IMR-90 (cell line): ENCODE data around the gene ZNF133. TPM values are rescaled to one million over a fixed set of nuclear protein-coding genes. Genes with fewer than 3 reads are reported as not detected.

Experiments used
- ATAC-seq: fragments of 200-7000 bp; cut with Tn5 transposase; 2 replicates; pipeline ENCODE4 v1.9.1; 2020; ENCODE audit warnings: low read depth, mild to moderate bottlenecking, moderate library complexity
- BruUV-seq: library from RNA; stranded (reverse); fragments of 400-500 nt; replicated peaks from 2 replicates; lab custom pipeline; 2021; lab: Mats Ljungman, UMichigan
- CTCF ChIA-PET: fragments of 300-600 bp; formaldehyde crosslinking; extraction: SDS; loops from one replicate; lab custom pipeline; 2021; ENCODE audit warnings: antibody characterized with exemption; lab: Yijun Ruan, JAX
- POLR2A ChIA-PET: fragments of 300-600 bp; sonication (Branson Sonifier 250); formaldehyde crosslinking; loops from one replicate; lab custom pipeline; 2022; ENCODE audit warnings: antibody characterized with exemption; ENCODE audit not compliant: unreplicated experiment; lab: Charles Lee
- DNase-seq: peaks from one replicate; pipeline ENCODE4 v3.0.0; 2013
- H2AFZ ChIP-seq: replicated peaks from 2 replicates; pipeline ENCODE3; 2013; ENCODE audit warnings: low read length, mild to moderate bottlenecking; ENCODE audit not compliant: poor library complexity
- H2AK5ac ChIP-seq: 2 replicates; pipeline ENCODE4 v1.6.1; 2013; ENCODE audit warnings: low read depth, low read length, inconsistent platforms
- H2AK9ac ChIP-seq: replicated peaks from 2 replicates; pipeline ENCODE3; 2013; ENCODE audit warnings: mild to moderate bottlenecking, low read depth, low read length, moderate library complexity; ENCODE audit not compliant: poor library complexity
- H2BK120ac ChIP-seq: 2 replicates; pipeline ENCODE4 v1.6.1; 2013; ENCODE audit warnings: low read depth, low read length, inconsistent platforms
- H2BK15ac ChIP-seq: 3 replicates; pipeline ENCODE4 v1.6.1; 2013; ENCODE audit warnings: low read depth, low read length, inconsistent platforms
- H2BK20ac ChIP-seq: 2 replicates; pipeline ENCODE4 v1.6.1; 2013; ENCODE audit warnings: low read depth, mild to moderate bottlenecking, inconsistent platforms, low read length, moderate library complexity
- H2BK5ac ChIP-seq: 2 replicates; pipeline ENCODE4 v1.6.1; 2013; ENCODE audit warnings: mild to moderate bottlenecking, low read depth, low read length, inconsistent platforms; ENCODE audit not compliant: poor library complexity, severe bottlenecking
- H3K14ac ChIP-seq: replicated peaks from 2 replicates; pipeline ENCODE4 v1.6.1; 2013; ENCODE audit warnings: low read depth, low read length, inconsistent platforms
- H3K18ac ChIP-seq: 2 replicates; pipeline ENCODE4 v1.6.1; 2013; ENCODE audit warnings: low read depth, low read length, control low read depth
- H3K23ac ChIP-seq: 2 replicates; pipeline ENCODE4 v1.6.1; 2013; ENCODE audit warnings: low read depth, low read length, inconsistent platforms
- H3K27ac ChIP-seq: 2 replicates; pipeline ENCODE4 v1.5.1; 2013; ENCODE audit warnings: mild to moderate bottlenecking, control low read depth, low read length; ENCODE audit not compliant: insufficient read depth
- H3K27me3 ChIP-seq: 2 replicates; pipeline ENCODE4 v1.6.1; 2013; ENCODE audit warnings: low read length; ENCODE audit not compliant: control insufficient read depth, insufficient read depth
- H3K36me3 ChIP-seq: 2 replicates; pipeline ENCODE4 v1.6.1; 2013; ENCODE audit warnings: low read length, mixed read lengths; ENCODE audit not compliant: control insufficient read depth, insufficient read depth
- H3K4ac ChIP-seq: 2 replicates; pipeline ENCODE4 v1.6.1; 2013; ENCODE audit warnings: low read depth, low read length, inconsistent platforms
- H3K4me1 ChIP-seq: 2 replicates; pipeline ENCODE4 v1.6.1; 2013; ENCODE audit warnings: low read length, mixed read lengths; ENCODE audit not compliant: control insufficient read depth, insufficient read depth
- H3K4me2 ChIP-seq: 2 replicates; pipeline ENCODE4 v1.6.1; 2013; ENCODE audit warnings: low read depth, mild to moderate bottlenecking, control low read depth, low read length, moderate library complexity
- H3K4me3 ChIP-seq: 2 replicates; pipeline ENCODE4 v1.5.1; 2013; ENCODE audit warnings: low read depth, mild to moderate bottlenecking, control low read depth, low read length, moderate library complexity; ENCODE audit not compliant: insufficient read depth
- H3K56ac ChIP-seq: 2 replicates; pipeline ENCODE4 v1.6.1; 2013; ENCODE audit warnings: low read length, inconsistent platforms; ENCODE audit not compliant: insufficient read depth; ENCODE audit errors: extremely low read depth
- H3K79me1 ChIP-seq, 2 experiments: 2 replicates each; pipeline ENCODE4 v1.6.1; 2013; ENCODE audit warnings: low read length in 2 of 2, inconsistent platforms in 1 of 2, low read depth in 1 of 2
- H3K9ac ChIP-seq: 2 replicates; pipeline ENCODE4 v1.6.1; 2013; ENCODE audit warnings: low read depth, low read length, control low read depth
- H3K9me1 ChIP-seq: 2 replicates; pipeline ENCODE4 v1.6.1; 2013; ENCODE audit warnings: low read length, inconsistent platforms; ENCODE audit not compliant: insufficient read depth
- H3K9me3 ChIP-seq: 2 replicates; pipeline ENCODE4 v1.6.1; 2013; ENCODE audit warnings: low read length; ENCODE audit not compliant: control insufficient read depth, insufficient read depth
- H4K20me1 ChIP-seq: 2 replicates; pipeline ENCODE4 v1.6.1; 2013; ENCODE audit warnings: low read length, inconsistent platforms; ENCODE audit not compliant: insufficient read depth
- H4K5ac ChIP-seq: 2 replicates; pipeline ENCODE4 v1.6.1; 2013; ENCODE audit warnings: mild to moderate bottlenecking, low read depth, low read length, control low read depth
- H4K8ac ChIP-seq, 2 experiments: 2 replicates each; pipeline ENCODE4 v1.6.1; 2013; ENCODE audit warnings: low read depth in 2 of 2, low read length in 2 of 2, control low read depth in 1 of 2, inconsistent platforms in 1 of 2
- H4K91ac ChIP-seq: 2 replicates; pipeline ENCODE4 v1.6.1; 2013; ENCODE audit warnings: low read depth, low read length, inconsistent platforms; ENCODE audit not compliant: insufficient read depth
- BHLHE40 ChIP-seq: fragments of 150-350 bp; IDR thresholded peaks from 2 replicates; pipeline ENCODE4 v1.6.1; 2016; ENCODE audit warnings: mild to moderate bottlenecking, low read depth, low read length
- CHD1 ChIP-seq: IDR thresholded peaks from 2 replicates; pipeline ENCODE4 v1.6.1; 2012; ENCODE audit warnings: low read depth, low read length, improper control_type of control experiment
- FOS ChIP-seq: fragments of 150-350 bp; IDR thresholded peaks from 2 replicates; pipeline ENCODE4 v1.6.1; 2016; ENCODE audit warnings: low read depth, low read length
- MAFK ChIP-seq: IDR thresholded peaks from 2 replicates; pipeline ENCODE4 v1.6.1; 2012; ENCODE audit warnings: low read depth, low read length, improper control_type of control experiment
- MAZ ChIP-seq: IDR thresholded peaks from 2 replicates; pipeline ENCODE4 v1.6.1; 2012; ENCODE audit warnings: low read depth, mild to moderate bottlenecking, low read length, improper control_type of control experiment, moderate library complexity, borderline replicate concordance
- MXI1 ChIP-seq: IDR thresholded peaks from 2 replicates; pipeline ENCODE4 v1.6.1; 2012; ENCODE audit warnings: low read depth, mild to moderate bottlenecking, low read length, moderate library complexity, borderline replicate concordance
- NFE2L2 ChIP-seq: fragments of 150-350 bp; IDR thresholded peaks from 2 replicates; pipeline ENCODE4 v1.6.1; 2016; ENCODE audit warnings: low read depth, mild to moderate bottlenecking, low read length
- POLR2A ChIP-seq: IDR thresholded peaks from 2 replicates; pipeline ENCODE4 v1.6.1; 2012; ENCODE audit warnings: mild to moderate bottlenecking, low read depth, low read length
- RAD21 ChIP-seq: IDR thresholded peaks from 2 replicates; pipeline ENCODE4 v1.6.1; 2012; ENCODE audit warnings: low read length, improper control_type of control experiment
- RCOR1 ChIP-seq: IDR thresholded peaks from 2 replicates; pipeline ENCODE4 v1.6.1; 2012; ENCODE audit warnings: mild to moderate bottlenecking, low read length, improper control_type of control experiment; ENCODE audit not compliant: insufficient replicate concordance
- RFX5 ChIP-seq: IDR thresholded peaks from 2 replicates; pipeline ENCODE4 v1.8.0; 2012; ENCODE audit warnings: low read depth, mild to moderate bottlenecking, low read length, moderate library complexity
- SMC3 ChIP-seq: fragments of 150-350 bp; IDR thresholded peaks from 2 replicates; pipeline ENCODE4 v1.6.1; 2016; ENCODE audit warnings: low read depth, mild to moderate bottlenecking, antibody characterized with exemption, low read length, moderate library complexity
- WGBS, 2 experiments: methylation state at CpG; one replicate each; pipeline versions ENCODE4 v1.1.5 to v1.1.7; 2013; ENCODE audit warnings: missing lambda C conversion rate in 2 of 2; ENCODE audit not compliant: insufficient read length in 1 of 2; ENCODE audit errors: extremely low coverage in 2 of 2; 5-methylcytosine and 5-hydroxymethylcytosine counted together
- dilution Hi-C: fragments of 300-500 bp; cut with HindIII; formaldehyde crosslinking; loops from one replicate; pipeline ENCODE4 v1.14.3; 2018; ENCODE audit warnings: low sequenced_read_pairs; ENCODE audit not compliant: unreplicated experiment
- in situ Hi-C: fragments of 300-500 bp; cut with MboI; formaldehyde crosslinking; loops from 3 replicates; pipeline ENCODE4 v1.14.3; 2019; ENCODE audit warnings: low sequenced_read_pairs, inconsistent platforms, mixed read lengths
- intact Hi-C: fragments of 100-400 bp; cut with micrococcal nuclease; formaldehyde crosslinking; loops from 2 replicates; pipeline ENCODE4 v1.10.0; 2022
- polyA plus RNA-seq, 3 experiments: library from polyadenylated mRNA; depleted of rRNA; stranded (reverse); fragments of >200 nt; gene quantifications; 2 replicates each; pipeline ENCODE4 v1.2.3, GENCODE V29; 2012; ENCODE audit warnings: low replicate concordance in 1 of 3
- total RNA-seq: library from RNA; depleted of rRNA; stranded (reverse); fragments of >200 nt; gene quantifications from 2 replicates; pipeline ENCODE4 v1.2.3, GENCODE V29; 2012
- TF ChIP-seq, protein P1 (sequence below): fragments of 150-350 bp; IDR thresholded peaks from 2 replicates; pipeline ENCODE4 v1.6.1; 2017; ENCODE audit warnings: mild to moderate bottlenecking, antibody characterized with exemption, low read length, low read depth
- TF ChIP-seq, protein P2 (sequence below): fragments of 150-350 bp; IDR thresholded peaks from 2 replicates; pipeline ENCODE4 v1.6.1; 2016; ENCODE audit warnings: low read depth, mild to moderate bottlenecking, low read length, moderate library complexity, borderline replicate concordance
- TF ChIP-seq, protein P3 (sequence below): conservative IDR thresholded peaks from 2 replicates; pipeline ENCODE4 v1.5.1; 2012; ENCODE audit warnings: mild to moderate bottlenecking, low read depth, low read length, improper control_type of control experiment

The ZNF133 gene
- total and polyA plus RNA-seq, 2 of the 4 experiments (the other 2 are of a cell fraction): 18.3 to 33.5 TPM

DNA sequence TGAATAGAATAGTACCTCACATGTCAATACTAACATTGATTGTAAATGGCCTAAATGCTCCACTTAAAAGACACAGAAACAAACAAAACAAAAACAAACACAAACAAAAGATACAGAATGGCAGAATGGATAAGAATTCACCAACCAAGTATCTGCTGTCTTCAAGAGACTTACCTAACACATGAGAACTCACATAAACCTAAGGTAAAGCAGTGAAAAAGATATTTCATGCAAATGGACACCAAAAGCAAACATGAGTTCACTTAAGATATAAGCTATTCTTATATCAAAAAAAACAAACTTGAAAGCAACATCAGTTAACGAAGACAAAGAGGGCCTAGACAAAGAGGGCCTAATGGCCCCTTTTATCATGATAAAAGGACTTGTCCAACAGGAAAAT, 47.3 kb upstream of the ZNF133 start:
- DNase-seq (no peak), ATAC-seq (no peak)
- Histone ChIP-seq H3K79me1 (no peaks in the 10 kb centered on the region), H2BK15ac (no peak overlapping the region), H2BK20ac (no peak overlapping the region), H4K91ac (no peak overlapping the region), H3K9me3 (no peaks in the 10 kb centered on the region), H3K4me2 (no peak overlapping the region), H2BK120ac (no peak overlapping the region), H3K4me3 (no peak overlapping the region), H4K5ac (no peak overlapping the region), H3K9ac (no peak overlapping the region), H3K36me3 (no peaks in the 10 kb centered on the region), H4K8ac (no peak overlapping the region), H3K27me3 (no peaks in the 10 kb centered on the region; the same call in none of the 2 replicates), H3K14ac (no peak overlapping the region), H3K23ac (no peak overlapping the region), H3K4me1 (no peaks in the 10 kb centered on the region), H3K4ac (no peak overlapping the region), H2AK5ac (no peak overlapping the region), H4K20me1 (no peaks in the 10 kb centered on the region), H3K18ac (no peak overlapping the region), H3K27ac (no peak overlapping the region), H2BK5ac (no peak overlapping the region), H3K56ac (no peak overlapping the region), H2AK9ac (no peak overlapping the region), H2AFZ (no peak overlapping the region), H3K9me1 (no peaks in the 10 kb centered on the region)
- in situ Hi-C loops: no loop called here
- TF ChIP-seq, protein P1, sequence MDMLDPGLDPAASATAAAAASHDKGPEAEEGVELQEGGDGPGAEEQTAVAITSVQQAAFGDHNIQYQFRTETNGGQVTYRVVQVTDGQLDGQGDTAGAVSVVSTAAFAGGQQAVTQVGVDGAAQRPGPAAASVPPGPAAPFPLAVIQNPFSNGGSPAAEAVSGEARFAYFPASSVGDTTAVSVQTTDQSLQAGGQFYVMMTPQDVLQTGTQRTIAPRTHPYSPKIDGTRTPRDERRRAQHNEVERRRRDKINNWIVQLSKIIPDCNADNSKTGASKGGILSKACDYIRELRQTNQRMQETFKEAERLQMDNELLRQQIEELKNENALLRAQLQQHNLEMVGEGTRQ: no peak
- TF ChIP-seq, protein P2, sequence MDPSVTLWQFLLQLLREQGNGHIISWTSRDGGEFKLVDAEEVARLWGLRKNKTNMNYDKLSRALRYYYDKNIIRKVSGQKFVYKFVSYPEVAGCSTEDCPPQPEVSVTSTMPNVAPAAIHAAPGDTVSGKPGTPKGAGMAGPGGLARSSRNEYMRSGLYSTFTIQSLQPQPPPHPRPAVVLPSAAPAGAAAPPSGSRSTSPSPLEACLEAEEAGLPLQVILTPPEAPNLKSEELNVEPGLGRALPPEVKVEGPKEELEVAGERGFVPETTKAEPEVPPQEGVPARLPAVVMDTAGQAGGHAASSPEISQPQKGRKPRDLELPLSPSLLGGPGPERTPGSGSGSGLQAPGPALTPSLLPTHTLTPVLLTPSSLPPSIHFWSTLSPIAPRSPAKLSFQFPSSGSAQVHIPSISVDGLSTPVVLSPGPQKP: no peak
- TF ChIP-seq MAFK (no peak), RCOR1 (no peak), RFX5 (no peak), FOS (no peak), RAD21 (no peak), NFE2L2 (no peak), MAZ (no peak), BHLHE40 (no peak), CHD1 (no peak), POLR2A (no peak), SMC3 (no peak), MXI1 (no peak)
- TF ChIP-seq, protein P3, sequence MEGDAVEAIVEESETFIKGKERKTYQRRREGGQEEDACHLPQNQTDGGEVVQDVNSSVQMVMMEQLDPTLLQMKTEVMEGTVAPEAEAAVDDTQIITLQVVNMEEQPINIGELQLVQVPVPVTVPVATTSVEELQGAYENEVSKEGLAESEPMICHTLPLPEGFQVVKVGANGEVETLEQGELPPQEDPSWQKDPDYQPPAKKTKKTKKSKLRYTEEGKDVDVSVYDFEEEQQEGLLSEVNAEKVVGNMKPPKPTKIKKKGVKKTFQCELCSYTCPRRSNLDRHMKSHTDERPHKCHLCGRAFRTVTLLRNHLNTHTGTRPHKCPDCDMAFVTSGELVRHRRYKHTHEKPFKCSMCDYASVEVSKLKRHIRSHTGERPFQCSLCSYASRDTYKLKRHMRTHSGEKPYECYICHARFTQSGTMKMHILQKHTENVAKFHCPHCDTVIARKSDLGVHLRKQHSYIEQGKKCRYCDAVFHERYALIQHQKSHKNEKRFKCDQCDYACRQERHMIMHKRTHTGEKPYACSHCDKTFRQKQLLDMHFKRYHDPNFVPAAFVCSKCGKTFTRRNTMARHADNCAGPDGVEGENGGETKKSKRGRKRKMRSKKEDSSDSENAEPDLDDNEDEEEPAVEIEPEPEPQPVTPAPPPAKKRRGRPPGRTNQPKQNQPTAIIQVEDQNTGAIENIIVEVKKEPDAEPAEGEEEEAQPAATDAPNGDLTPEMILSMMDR: no peak
- no CpG with 5 or more reads among the region's 1 CpG for WGBS, 2 experiments
- CTCF ChIA-PET: interaction anchor here (0.7 kb wide), 1 partner anchor 274 kb away, joined by 3 read pairs; no protein-coding TSS in a partner anchor
- intact Hi-C loops: no loop called here
- dilution Hi-C loops: no loop called here
- no TSS peak for BruUV-seq
- POLR2A ChIA-PET: no interaction called here
